AG04450 (cell line): Measurements from ENCODE around the gene LCA5. TPM values are rescaled to one million over a fixed set of nuclear protein-coding genes. Genes with fewer than 3 reads are reported as not detected.

ENCODE experiments used
- CTCF ChIA-PET: fragments of 300-600, 350-600 bp; formaldehyde crosslinking; extraction: SDS; loops from one replicate; lab custom pipeline; 2022; ENCODE audit warnings: antibody characterized with exemption, inconsistent platforms; lab: Charles Lee
- POLR2A ChIA-PET: fragments of 350-600 bp; formaldehyde crosslinking; extraction: SDS; loops from one replicate; lab custom pipeline; 2021; ENCODE audit warnings: antibody characterized with exemption, inconsistent platforms; lab: Yijun Ruan, JAX
- DNase-seq: peaks from one replicate; pipeline ENCODE4 v3.0.0-alpha.2; 2011; ENCODE audit warnings: low read depth, low spot score
- H3K27ac ChIP-seq: one replicate; pipeline ENCODE4 v1.5.1; 2012; ENCODE audit warnings: low read depth, low read length, control low read depth
- H3K27me3 ChIP-seq: one replicate; pipeline ENCODE4 v1.6.0; 2012; ENCODE audit warnings: low read length; ENCODE audit not compliant: control insufficient read depth, insufficient read depth
- H3K4me3 ChIP-seq: 2 replicates; pipeline ENCODE4 v1.5.1; 2011; ENCODE audit warnings: mild to moderate bottlenecking, low read depth, low read length, control low read depth
- H3K9me3 ChIP-seq: 2 replicates; pipeline ENCODE4 v1.5.1; 2012; ENCODE audit warnings: low read length; ENCODE audit not compliant: control insufficient read depth, insufficient read depth
- CTCF ChIP-seq: IDR thresholded peaks from 2 replicates; pipeline ENCODE4 v1.5.1; 2011; ENCODE audit warnings: low read depth, low read length, control low read depth, inconsistent platforms
- polyA plus RNA-seq: library from polyadenylated mRNA; depleted of rRNA; stranded (reverse); fragments of >200 nt; gene quantifications from 2 replicates; pipeline ENCODE4 v1.2.3, GENCODE V29; 2011

LCA5 gene
- polyA plus RNA-seq, 1 experiment = 4.2 TPM

GRCh38 chr6:79546186-79546585 lies 9.0 kb upstream of the LCA5 start:
- ChIA-PET CTCF (interaction anchor here (0.7 to 2.7 kb wide), 7 partner anchors 11 to 43 kb away, joined by 3 to 18 read pairs (median 6); no protein-coding TSS in a partner anchor), POLR2A (no interaction called here)
- H3K4me3 ChIP-seq = no peak overlapping the region
- TF ChIP-seq CTCF = no peak
- no peaks in the 10 kb centered on the region for H3K9me3 ChIP-seq
- no peak for DNase-seq
- no peak overlapping the region for H3K27ac ChIP-seq
- no peaks in the 10 kb centered on the region for H3K27me3 ChIP-seq

- H3K9me3 ChIP-seq = no peaks in the 10 kb centered on the region
- peak overlapping the region; percentile 23 for H3K27ac ChIP-seq
- no peak overlapping the region for H3K4me3 ChIP-seq
- CTCF ChIA-PET = interaction anchor here (0.6 to 2.7 kb wide), 16 partner anchors 10 to 607 kb away, joined by 3 to 18 read pairs (median 4); no protein-coding TSS in a partner anchor
- H3K27me3 ChIP-seq = no peaks in the 10 kb centered on the region
- peak; percentile 94 for DNase-seq
- TF ChIP-seq CTCF = peak; percentile 74
- POLR2A ChIA-PET = interaction anchor here (1.0 to 1.3 kb wide), 3 partner anchors 13 to 467 kb away, joined by 3 to 4 read pairs (median 4); no protein-coding TSS in a partner anchor
These were observed 7.8 kb upstream of the LCA5 start for GRCh38 chr6:79544939-79545450.

DNA sequence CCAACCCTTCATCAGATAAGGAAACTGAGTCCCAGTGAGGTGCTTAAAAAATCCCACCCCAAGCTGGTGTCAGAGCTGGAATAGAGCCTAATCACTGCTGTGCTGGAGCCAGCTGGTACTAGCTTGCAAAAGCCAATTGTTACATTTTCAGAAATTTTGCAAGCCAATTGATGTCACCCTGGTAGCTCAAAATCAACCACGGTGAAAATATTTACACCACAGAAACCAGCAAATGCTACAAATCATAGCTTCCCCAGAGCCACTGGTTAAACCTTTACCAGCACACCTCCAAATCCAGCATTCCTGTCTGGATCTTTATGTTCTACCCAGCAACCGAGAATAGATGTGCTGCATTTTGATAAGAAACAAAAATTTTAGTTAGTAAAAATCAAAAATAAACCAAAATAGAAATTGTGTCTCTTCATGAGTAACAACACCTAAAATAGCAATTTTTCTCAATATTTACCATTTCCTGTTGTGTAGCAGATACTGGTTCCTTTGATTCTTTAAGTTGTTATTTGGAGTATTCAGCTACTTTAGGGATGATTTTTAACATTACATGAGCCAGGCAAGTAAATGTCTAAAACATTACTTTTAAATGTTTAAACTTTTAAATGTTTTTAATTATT lies 7.2 kb upstream of the LCA5 start:
- no peak for TF ChIP-seq CTCF
- Histone ChIP-seq H3K4me3 (peak overlapping the region; percentile 15), H3K27me3 (no peaks in the 10 kb centered on the region), H3K9me3 (no peaks in the 10 kb centered on the region), H3K27ac (peak overlapping the region; percentile 53)
- CTCF ChIA-PET = interaction anchor here (0.6 to 2.7 kb wide), 11 partner anchors 10 to 324 kb away, joined by 3 to 18 read pairs (median 6); no protein-coding TSS in a partner anchor
- POLR2A ChIA-PET = interaction anchor here (1.0 to 1.3 kb wide), 3 partner anchors 13 to 467 kb away, joined by 3 to 4 read pairs (median 4); no protein-coding TSS in a partner anchor
- DNase-seq = no peak

DNA sequence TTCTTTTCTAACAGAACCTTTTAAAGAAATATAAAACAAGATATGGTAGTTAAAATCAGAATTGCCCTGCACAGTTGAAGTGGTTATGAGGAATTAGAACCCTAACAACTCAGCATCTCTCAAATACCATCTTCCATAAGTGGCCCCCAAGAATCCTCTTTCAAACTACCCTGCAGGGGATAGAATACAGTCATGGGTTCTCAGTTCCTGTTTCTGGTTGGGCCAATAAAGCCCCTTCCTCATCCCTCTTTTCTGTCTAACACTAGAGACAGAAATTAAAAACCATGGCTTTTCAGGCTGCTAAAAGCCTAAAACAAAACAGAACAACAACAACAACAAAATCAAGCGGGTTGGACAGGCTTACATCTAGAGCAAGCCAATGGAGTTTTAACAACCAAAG lies 6.7 kb upstream of the LCA5 start:
- H3K27me3 ChIP-seq = no peaks in the 10 kb centered on the region
- no peak for TF ChIP-seq CTCF
- ChIA-PET CTCF (interaction anchor here (2.3 to 2.7 kb wide), 3 partner anchors 9 to 128 kb away, joined by 6 to 18 read pairs (median 7); no protein-coding TSS in a partner anchor), POLR2A (interaction anchor here (1.3 kb wide), 1 partner anchor 91 kb away, joined by 4 read pairs; no protein-coding TSS in a partner anchor)
- peak overlapping the region; percentile 53 for H3K27ac ChIP-seq
- no peak for DNase-seq
- H3K9me3 ChIP-seq = no peaks in the 10 kb centered on the region
- no peak overlapping the region for H3K4me3 ChIP-seq

DNA sequence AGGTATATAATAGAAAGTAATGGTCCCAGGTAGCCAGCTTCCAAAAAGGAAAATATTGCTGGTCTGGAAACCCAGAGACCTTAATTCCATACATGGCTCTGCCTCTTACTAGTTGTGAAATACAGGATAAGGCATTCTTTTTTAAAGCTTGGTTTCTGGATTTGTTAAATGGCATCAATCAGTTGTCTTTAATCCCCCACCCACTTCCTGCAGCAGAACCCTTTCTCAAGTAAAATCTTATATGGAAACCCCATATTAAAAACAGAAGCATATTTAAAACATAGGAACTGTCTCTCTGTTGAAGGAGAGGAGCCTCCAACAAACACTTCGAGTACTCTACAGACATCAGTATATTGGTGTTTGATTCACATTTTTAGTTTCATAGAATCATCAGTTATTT lies 6.2 kb upstream of the LCA5 start:
- CTCF ChIA-PET = interaction anchor here (2.3 kb wide), 1 partner anchor 129 kb away, joined by 6 read pairs; no protein-coding TSS in a partner anchor
- no peak for DNase-seq
- no peak for TF ChIP-seq CTCF
- no peaks in the 10 kb centered on the region for H3K9me3 ChIP-seq
- H3K4me3 ChIP-seq = no peak overlapping the region
- no peak overlapping the region for H3K27ac ChIP-seq
- no peaks in the 10 kb centered on the region for H3K27me3 ChIP-seq
- POLR2A ChIA-PET = no interaction called here
